ENCODE results near the gene SH3PXD2A.
A peak's percentile ranks its signal among the peaks of the same experiment; 100 is the strongest.
"Not testable (repeated sequence)": the region's sequence is repeated elsewhere in the genome, so short reads cannot be mapped to it uniquely, and the experiment has no call there.

The SH3PXD2A gene

GRCh38 chr10:103677486-103678177, 177.7 kb downstream of the SH3PXD2A start:
- DNase-seq, result no peak

- DNase-seq, result no peak
These were observed 178.4 kb downstream of the SH3PXD2A start for GRCh38 chr10:103676851-103677417.

GRCh38 chr10:103676058-103676785, 179.2 kb downstream of the SH3PXD2A start:
- DNase-seq, result no peak

DNA sequence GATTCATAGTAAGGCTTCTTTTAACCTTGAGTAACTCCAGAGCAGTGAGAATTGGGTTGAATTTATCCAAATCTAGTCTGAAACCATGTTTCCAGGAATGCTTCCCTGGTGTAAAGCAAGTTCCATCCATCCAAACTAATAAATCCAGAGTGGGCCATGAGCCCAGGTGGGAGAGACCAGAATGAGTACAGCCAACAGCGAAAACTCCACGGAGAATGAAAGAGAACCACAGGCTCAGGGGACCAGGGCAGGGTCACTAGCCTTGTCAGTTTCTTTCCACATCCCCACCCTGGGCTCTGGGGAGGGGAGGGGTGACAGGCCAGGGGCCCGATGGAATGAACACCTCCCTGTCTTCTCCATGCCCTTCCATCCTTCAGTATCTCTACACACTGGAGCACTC, 181.8 kb downstream of the SH3PXD2A start:
- no peak for DNase-seq

DNA sequence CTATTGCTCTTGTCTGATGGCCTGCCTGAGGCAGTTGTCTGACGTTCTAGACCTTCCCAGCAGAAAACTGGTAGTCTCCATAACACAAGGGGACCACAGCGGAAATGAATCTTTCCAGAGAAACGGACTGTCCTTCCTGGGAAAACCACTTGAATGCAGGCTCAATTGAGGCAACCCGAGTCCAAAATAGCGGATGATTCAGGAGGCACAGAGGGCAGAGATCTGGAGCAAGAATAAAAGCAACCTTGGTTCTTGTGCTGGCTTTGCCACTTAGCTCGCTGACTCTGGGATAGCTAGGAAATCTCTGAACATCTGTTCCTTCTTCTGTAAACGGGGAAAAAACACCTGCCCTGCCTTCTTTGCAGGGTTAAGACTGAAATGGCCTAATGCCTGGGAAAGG, 183.0 kb downstream of the SH3PXD2A start:
- no peak for DNase-seq

DNA sequence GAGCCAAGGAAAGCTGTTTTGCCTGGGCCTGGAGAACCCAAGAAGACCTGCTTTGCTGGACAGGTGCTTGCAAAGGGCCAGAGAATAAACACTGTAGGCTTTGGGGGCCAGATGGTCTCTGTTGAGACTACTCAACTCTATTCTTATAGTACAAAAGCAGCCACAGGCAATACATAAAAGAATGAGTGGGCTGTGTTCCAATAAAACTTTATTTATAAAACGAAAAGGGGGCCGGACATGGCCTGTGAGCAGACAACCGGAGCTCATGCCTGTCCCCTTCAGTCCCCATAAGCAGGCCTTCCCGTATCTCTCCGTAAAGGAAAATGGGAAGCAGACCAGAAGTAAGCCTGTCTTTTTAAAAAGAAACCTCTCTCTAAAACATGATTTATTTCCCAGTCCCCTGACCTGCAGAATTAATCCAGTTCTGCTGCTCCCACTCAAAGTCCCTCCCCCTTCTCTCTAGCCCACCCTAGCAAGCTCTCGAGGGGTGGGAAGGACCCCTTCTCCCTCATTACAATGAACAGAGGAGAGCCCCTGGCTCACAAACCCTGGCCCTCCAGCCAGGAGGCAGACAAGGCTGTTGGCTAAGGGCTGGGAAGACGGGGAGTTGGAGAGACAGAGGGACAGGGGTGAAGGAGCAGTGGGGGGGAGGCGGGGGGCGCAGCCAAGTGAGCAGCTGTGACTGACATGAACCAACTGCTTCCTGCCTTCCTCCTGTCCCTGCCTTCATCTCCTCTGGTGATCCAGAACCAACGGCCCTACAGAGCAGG, 184.1 kb downstream of the SH3PXD2A start:
- DNase-seq, result no peak

GRCh38 chr10:103669944-103670343, 185.4 kb downstream of the SH3PXD2A start:
- no peak for DNase-seq

GRCh38 chr10:103669243-103669929, 186.0 kb downstream of the SH3PXD2A start:
- no peak for DNase-seq

GRCh38 chr10:103668351-103669242, 186.8 kb downstream of the SH3PXD2A start:
- no peak for DNase-seq

DNA sequence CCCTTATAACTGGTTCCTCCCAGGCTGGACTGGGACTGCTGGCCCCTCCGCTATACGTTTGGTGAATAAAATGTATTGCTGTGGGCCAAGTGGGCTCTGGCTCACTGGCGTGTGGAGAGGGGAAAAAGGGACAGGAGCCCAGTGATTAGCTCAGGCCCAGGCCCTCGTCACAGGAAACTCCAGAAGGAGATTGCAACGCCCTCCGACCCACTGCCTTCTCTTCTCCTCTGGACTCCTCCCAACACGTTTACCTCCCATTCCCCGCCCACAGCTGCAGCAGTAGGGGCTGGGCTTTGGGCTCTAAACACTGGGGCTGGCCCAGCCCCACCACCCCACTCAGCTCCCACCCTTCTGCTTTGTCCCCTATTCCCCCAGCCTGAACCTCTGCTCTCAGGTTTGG, 188.0 kb downstream of the SH3PXD2A start:
- no peak for DNase-seq

GRCh38 chr10:103666762-103667150, 188.6 kb downstream of the SH3PXD2A start:
- DNase-seq, result no peak

- no peak for DNase-seq
These were observed 189.2 kb downstream of the SH3PXD2A start for GRCh38 chr10:103666087-103666761.

DNA sequence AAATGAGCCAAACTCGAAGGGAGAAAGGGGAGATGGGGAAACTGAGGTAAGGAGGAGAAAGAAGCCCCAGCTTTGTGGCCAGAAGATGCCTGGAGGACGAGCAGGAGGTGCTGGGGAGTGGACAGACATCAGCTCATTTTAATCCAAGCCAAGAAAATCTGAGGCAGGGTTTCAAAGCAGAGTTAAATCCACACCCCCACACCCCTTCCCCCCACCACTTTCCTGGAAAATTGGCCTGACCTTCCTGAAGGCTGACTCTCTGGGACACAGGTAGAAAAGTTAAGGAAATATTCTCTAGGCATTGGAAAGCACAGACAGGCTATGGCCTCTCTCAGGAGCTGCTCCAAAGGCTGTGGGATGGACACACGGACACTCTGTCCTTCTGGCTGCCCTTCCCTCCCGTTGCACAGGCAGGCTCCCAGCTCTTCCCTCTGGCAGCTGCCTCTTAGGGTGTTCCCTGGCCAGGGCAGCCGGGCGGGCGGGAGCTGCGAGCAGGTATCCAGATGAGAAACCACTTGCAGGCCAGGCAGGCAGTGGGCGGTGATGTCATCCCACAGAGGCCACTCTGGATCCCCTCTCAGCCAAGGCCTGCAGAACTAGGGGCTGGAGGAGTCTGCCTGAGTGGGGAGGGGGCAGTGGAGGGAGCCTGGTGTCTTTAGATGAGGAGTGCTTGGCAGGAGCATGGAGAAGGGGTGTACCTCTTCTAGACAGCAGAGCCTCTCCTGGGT, 190.1 kb downstream of the SH3PXD2A start:
- DNase-seq, result no peak

DNA sequence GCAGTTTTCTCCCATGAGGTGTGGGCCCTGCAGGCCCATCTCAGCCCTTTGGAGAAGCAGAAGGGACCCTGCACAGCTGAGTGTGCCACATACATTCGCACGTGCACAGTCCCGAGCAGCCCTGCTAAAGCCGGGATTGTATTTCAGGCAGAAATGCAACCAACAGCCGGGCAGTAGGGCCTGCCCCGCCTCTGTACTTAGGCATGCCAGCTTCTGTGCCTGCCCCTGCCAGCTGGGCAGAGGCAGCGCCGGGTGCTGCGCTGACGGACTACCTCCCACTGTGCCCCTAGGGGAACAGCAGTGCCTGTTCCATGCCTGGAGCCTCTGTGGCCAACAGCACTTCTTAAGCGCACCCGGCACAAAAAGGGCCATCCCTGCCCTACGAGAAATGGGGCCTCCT, 191.6 kb downstream of the SH3PXD2A start:
- DNase-seq, result peak; percentile 15

- DNase-seq, result no peak
These were observed 192.1 kb downstream of the SH3PXD2A start for GRCh38 chr10:103663236-103663635.

DNA sequence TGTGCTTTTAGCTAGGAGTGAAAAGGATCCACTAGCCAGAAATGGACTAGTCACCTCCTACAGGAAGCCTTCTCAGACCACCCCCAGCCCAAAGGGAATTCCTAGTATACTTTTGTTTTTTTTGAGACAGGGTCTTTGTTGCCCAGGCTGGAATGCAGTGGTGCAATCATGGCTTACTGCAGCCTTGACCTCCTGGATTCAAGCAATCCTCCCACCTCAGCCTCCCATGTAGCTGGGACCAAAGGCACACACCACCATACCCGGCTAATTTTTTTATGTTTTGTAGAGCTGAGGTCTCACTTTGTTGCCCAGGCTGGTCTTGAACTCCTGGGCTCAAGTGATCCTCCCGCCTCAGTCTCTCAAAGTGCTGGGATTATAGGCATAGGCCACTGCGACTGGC, 192.7 kb downstream of the SH3PXD2A start:
- not testable (repeated sequence) for DNase-seq

DNA sequence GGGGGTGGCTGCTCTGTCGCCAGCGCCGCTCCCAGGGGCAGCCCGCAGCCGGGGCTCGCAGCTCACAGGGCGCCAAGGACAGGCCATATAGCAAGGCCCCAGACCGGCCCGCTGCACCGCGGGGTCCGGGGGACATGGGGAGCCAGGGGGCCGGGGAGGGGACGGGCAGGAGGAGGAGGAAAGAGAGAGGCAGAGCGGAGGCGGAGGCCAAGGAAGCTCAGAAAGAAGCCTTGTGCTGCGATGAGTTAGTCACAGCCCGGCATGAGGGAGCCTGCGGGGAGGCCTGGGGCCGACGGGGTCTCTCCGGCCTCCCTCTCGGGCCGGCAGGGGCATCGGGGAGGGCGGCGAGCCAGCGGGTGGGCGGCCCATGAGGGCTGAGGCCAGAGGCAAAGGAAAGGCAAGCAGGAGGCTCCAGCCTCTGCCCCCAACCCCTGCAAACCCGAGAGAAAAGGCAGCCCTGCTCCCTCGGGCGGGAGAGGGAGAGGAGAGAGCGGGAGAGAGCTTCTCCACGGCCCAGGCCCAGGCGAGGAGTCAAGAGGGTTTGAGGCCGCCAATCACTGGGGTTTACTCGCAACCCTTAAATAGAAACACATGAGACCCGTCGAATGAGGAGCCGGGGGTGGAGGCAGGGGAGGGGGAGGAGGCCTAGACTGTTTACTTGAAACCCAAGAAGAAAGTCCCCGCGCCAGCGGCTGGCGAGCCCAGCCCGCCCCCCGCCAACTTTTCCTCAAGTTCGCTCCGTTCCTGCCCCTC, 194.0 kb downstream of the SH3PXD2A start:
- DNase-seq, result peak; percentile 1

- DNase-seq, result peak; percentile 0
These were observed 194.8 kb downstream of the SH3PXD2A start for GRCh38 chr10:103660364-103661197.

Measured in NCI-H1092 treated with DMSO at 0.1 percent for 48 hours (cell line).